Ishikawa (cell line): ENCODE measurements around the gene F2.

Source experiments
- CREB1 ChIP-seq: IDR thresholded peaks from 2 replicates; pipeline ENCODE4 v1.6.1; 2012; ENCODE audit warnings: low read depth
- EP300 ChIP-seq: IDR thresholded peaks from 2 replicates; pipeline ENCODE4 v1.6.1; 2012; ENCODE audit warnings: borderline replicate concordance
- MAX ChIP-seq: IDR thresholded peaks from 2 replicates; pipeline ENCODE4 v1.6.1; 2012
- TAF1 ChIP-seq: IDR thresholded peaks from 2 replicates; pipeline ENCODE4 v1.6.1; 2012; ENCODE audit warnings: low read depth, mild to moderate bottlenecking

GRCh38 chr11:46724088-46724487, 5.1 kb downstream of the F2 start:
- no peak for TF ChIP-seq CREB1
- no peak for TF ChIP-seq TAF1
- TF ChIP-seq EP300: no peak
- no peak for TF ChIP-seq MAX
